ENCODE measurements around the gene BAZ1A.

The BAZ1A gene

GRCh38 chr14:34872822-34873588 lies 2.2 kb downstream of the BAZ1A start:
- H3K4me3 ChIP-seq (ENCODE audit: low read length) = peak overlapping the region; percentile 79
- DNase-seq (ENCODE audit: low read depth) = peak; percentile 51
- TF ChIP-seq CTCF (conservative IDR thresholded peaks at IDR 0.05; ENCODE audit: low read depth, low read length) = no peak

GRCh38 chr14:34867199-34867598 lies 8.0 kb downstream of the BAZ1A start:
- H3K4me3 ChIP-seq (ENCODE audit: low read length) = no peak overlapping the region
- TF ChIP-seq CTCF (conservative IDR thresholded peaks at IDR 0.05; ENCODE audit: low read depth, low read length) = no peak
- DNase-seq (ENCODE audit: low read depth) = no peak

- no peak overlapping the region for H3K4me3 ChIP-seq (ENCODE audit: low read length)
- DNase-seq (ENCODE audit: low read depth) = no peak
- TF ChIP-seq CTCF (conservative IDR thresholded peaks at IDR 0.05; ENCODE audit: low read depth, low read length) = no peak
Observed at GRCh38 chr14:34865889-34866574, 9.1 kb downstream of the BAZ1A start.

- no peak overlapping the region for H3K4me3 ChIP-seq (ENCODE audit: low read length)
- no peak for DNase-seq (ENCODE audit: low read depth)
- no peak for TF ChIP-seq CTCF (conservative IDR thresholded peaks at IDR 0.05; ENCODE audit: low read depth, low read length)
Observed at GRCh38 chr14:34863844-34864243, 11.3 kb downstream of the BAZ1A start.

- no peak overlapping the region for H3K4me3 ChIP-seq (ENCODE audit: low read length)
- no peak for DNase-seq (ENCODE audit: low read depth)
- no peak for TF ChIP-seq CTCF (conservative IDR thresholded peaks at IDR 0.05; ENCODE audit: low read depth, low read length)
Observed at GRCh38 chr14:34858765-34859164, 16.4 kb downstream of the BAZ1A start.

GRCh38 chr14:34857689-34858449 lies 17.3 kb downstream of the BAZ1A start:
- H3K4me3 ChIP-seq (ENCODE audit: low read length) = no peak overlapping the region
- no peak for DNase-seq (ENCODE audit: low read depth)
- no peak for TF ChIP-seq CTCF (conservative IDR thresholded peaks at IDR 0.05; ENCODE audit: low read depth, low read length)
